ENCODE data around the gene SUMF1.

Gene SUMF1

DNA sequence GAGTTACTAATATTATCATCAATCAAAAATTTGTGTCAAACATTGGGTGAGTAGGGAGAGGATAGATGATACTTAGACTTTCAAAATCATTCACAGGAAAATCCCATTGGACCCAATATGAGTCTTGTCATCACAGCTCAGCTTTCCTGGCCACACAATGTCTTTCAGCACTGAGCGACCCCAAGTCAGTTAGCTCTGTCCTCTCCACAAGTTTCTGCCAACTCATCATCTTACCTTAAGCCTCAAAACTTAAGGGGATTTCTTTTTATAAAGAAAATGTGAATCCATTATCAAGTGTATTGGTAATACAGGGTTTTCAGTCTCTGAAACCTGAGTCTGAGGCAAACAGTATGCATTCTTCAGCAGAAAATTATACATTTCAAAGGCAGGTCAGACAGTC, 55.8 kb downstream of the SUMF1 start:
- DNase-seq (ENCODE audit: low spot score), result no peak
- in situ Hi-C loops (cut with MboI; ENCODE audit: low pct_unique_long_range_greater_than_20kb, low sequenced_read_pairs, unreplicated experiment), result no loop called here
- TF ChIP-seq, protein P1, sequence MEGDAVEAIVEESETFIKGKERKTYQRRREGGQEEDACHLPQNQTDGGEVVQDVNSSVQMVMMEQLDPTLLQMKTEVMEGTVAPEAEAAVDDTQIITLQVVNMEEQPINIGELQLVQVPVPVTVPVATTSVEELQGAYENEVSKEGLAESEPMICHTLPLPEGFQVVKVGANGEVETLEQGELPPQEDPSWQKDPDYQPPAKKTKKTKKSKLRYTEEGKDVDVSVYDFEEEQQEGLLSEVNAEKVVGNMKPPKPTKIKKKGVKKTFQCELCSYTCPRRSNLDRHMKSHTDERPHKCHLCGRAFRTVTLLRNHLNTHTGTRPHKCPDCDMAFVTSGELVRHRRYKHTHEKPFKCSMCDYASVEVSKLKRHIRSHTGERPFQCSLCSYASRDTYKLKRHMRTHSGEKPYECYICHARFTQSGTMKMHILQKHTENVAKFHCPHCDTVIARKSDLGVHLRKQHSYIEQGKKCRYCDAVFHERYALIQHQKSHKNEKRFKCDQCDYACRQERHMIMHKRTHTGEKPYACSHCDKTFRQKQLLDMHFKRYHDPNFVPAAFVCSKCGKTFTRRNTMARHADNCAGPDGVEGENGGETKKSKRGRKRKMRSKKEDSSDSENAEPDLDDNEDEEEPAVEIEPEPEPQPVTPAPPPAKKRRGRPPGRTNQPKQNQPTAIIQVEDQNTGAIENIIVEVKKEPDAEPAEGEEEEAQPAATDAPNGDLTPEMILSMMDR (IDR thresholded peaks at IDR 0.05; ENCODE audit: extremely low read depth, insufficient read depth, missing control alignments), result no peak

DNA sequence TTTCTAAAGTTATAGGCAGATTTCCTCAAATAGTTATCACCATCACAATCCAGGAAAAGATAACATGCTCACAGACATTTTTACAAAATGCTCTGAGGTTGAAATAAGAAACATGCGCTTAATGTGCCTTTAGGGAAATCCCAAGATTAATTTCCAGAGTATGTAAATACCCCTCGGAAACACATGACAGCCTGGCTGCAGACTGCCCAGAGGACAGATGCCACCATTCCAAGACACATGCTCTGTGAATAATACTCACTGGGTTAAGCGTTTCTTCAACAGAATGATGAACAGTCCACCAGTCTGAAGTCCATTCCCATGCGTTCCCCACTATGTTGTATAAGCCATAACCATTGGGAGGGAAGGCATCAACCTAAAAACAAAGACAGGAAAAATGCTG, 56.5 kb downstream of the SUMF1 start:
- no peak for DNase-seq (ENCODE audit: low spot score)
- in situ Hi-C loops (cut with MboI; ENCODE audit: low pct_unique_long_range_greater_than_20kb, low sequenced_read_pairs, unreplicated experiment), result no loop called here

DNA sequence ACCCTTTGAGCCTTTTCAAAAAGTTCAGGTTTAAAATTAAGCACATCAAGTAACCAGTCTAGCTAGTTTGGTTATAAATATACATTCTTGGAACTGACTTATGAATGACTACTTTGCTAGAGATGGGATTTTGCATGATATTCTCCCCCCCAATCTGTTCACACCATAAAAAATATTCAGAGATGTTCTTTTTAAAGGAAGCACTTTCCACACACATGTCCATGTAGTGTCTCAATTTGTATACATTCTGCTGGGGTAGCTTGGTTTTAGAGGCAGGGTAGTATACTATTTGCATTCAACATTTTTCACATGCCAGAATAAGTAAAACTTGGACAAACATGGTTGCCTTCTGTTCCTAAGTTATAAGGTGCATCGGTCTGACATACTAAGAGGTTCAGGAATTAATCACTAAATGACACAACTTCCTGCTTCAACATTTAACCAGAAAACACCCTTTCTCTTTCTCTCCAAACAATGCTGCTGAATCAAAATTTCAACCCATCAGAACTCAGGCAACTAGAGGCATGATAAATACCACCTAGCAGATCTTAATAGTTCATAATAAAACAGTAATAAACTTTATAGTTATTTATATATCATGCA, 57.0 kb downstream of the SUMF1 start:
- DNase-seq (ENCODE audit: low spot score), result peak; percentile 22
- in situ Hi-C loops (cut with MboI; ENCODE audit: low pct_unique_long_range_greater_than_20kb, low sequenced_read_pairs, unreplicated experiment), result no loop called here

More for the DNA sequence above, 56.5 kb downstream of the SUMF1 start:
- TF ChIP-seq, protein P1 (IDR thresholded peaks at IDR 0.05; ENCODE audit: extremely low read depth, insufficient read depth, missing control alignments), result no peak

DNA sequence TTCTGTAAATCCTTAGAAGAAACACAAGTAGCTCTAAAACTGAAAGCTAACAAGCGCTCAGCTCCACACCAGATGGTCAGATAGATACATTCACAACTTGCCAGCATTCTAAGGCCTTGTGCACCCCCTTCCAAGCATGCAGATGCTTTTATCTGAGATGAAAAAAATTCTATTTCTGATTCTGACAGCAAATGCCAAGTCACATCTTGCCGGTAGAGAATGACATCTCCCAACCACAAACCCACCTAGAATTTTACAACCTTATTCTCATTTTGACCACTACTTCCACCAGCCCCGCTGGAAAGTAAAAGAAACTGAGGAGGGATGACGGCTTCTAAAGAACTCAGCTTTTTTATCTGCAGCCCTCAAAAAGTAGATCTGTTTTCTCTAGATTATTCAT, 57.7 kb downstream of the SUMF1 start:
- in situ Hi-C loops (cut with MboI; ENCODE audit: low pct_unique_long_range_greater_than_20kb, low sequenced_read_pairs, unreplicated experiment), result no loop called here
- DNase-seq (ENCODE audit: low spot score), result peak; percentile 21
- TF ChIP-seq, protein P1 (IDR thresholded peaks at IDR 0.05; ENCODE audit: extremely low read depth, insufficient read depth, missing control alignments), result no peak

More for the DNA sequence above, 57.0 kb downstream of the SUMF1 start:
- TF ChIP-seq, protein P1 (IDR thresholded peaks at IDR 0.05; ENCODE audit: extremely low read depth, insufficient read depth, missing control alignments), result no peak

DNA sequence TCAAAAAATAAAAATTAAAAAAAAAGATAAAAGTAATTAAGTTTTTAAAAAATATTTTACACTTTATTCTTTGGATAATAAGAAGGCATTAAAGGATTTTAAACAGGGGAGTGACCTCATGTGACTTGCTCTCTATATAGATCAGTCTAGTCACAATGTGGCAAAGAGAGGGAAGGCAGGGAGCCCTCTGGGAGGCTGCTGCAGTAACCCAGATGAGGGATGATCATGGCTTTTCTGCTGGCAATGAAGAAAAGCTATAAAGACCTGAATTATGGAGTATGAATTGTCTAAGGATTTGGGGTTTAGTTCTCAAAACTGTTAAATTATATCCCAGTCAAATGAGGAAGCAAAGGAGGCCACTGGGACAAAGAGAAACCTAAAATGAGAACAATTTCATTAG, 58.1 kb downstream of the SUMF1 start:
- in situ Hi-C loops (cut with MboI; ENCODE audit: low pct_unique_long_range_greater_than_20kb, low sequenced_read_pairs, unreplicated experiment), result no loop called here
- TF ChIP-seq, protein P1 (IDR thresholded peaks at IDR 0.05; ENCODE audit: extremely low read depth, insufficient read depth, missing control alignments), result no peak
- DNase-seq (ENCODE audit: low spot score), result no peak

DNA sequence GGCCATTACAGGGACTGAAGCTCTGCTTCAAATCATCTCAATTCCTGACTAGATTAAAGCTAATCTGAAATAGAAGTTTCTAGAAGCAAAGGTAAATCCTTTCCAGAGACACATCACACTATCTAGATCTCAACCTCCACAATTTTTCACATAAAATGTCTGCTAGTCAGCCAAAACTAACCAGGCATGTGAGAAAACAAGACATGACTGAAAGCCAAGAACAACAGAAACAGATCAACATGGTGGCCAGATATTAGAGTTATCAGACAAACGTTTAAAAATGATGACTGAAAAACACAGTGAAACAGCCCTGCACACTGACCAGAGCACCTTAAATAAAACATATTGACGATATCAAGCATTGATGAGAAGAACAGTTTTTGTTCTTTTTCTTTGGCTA, 59.1 kb downstream of the SUMF1 start:
- DNase-seq (ENCODE audit: low spot score), result no peak
- in situ Hi-C loops (cut with MboI; ENCODE audit: low pct_unique_long_range_greater_than_20kb, low sequenced_read_pairs, unreplicated experiment), result no loop called here
- TF ChIP-seq, protein P1 (IDR thresholded peaks at IDR 0.05; ENCODE audit: extremely low read depth, insufficient read depth, missing control alignments), result no peak

Measured in GM13977 (cell line).